CD14-positive monocyte (primary cell): ENCODE results near the gene CAVIN4. TPM values are rescaled to one million over a fixed set of nuclear protein-coding genes. Genes with fewer than 3 reads are reported as not detected.

Experiments used
- DNase-seq, 3 donors: peaks; one replicate each; pipeline ENCODE4 v3.0.0-alpha.2; 2011 to 2022
- H2AFZ ChIP-seq: 2 replicates; pipeline ENCODE4 v1.6.0; 2012; ENCODE audit warnings: mild to moderate bottlenecking, low read depth, low read length, inconsistent platforms; ENCODE audit not compliant: insufficient read depth, poor library complexity, severe bottlenecking
- H3K27ac ChIP-seq, 2 donors: 1 replicate in 1 of 2; 2 replicates in 1 of 2; pipeline ENCODE4 v1.5.1; 2012 to 2013; ENCODE audit warnings: low read length in 2 of 2, control low read depth in 1 of 2, inconsistent platforms in 1 of 2, low read depth in 1 of 2, mild to moderate bottlenecking in 1 of 2
- H3K27me3 ChIP-seq, 2 donors: one replicate each; pipeline versions ENCODE4 v1.6.0 to v1.6.1; 2011 to 2013; ENCODE audit warnings: low read length in 2 of 2; ENCODE audit not compliant: control insufficient read depth in 2 of 2, insufficient read depth in 2 of 2
- H3K36me3 ChIP-seq, 2 donors: replicated peaks in 1 of 2; 1 replicate in 1 of 2; 2 replicates in 1 of 2; pipeline versions ENCODE4 v1.5.1 to v1.6.1; 2012 to 2013; ENCODE audit warnings: low read length in 2 of 2, control low read depth in 1 of 2, inconsistent platforms in 1 of 2, mild to moderate bottlenecking in 1 of 2; ENCODE audit not compliant: insufficient read depth in 2 of 2, control insufficient read depth in 1 of 2
- H3K4me1 ChIP-seq, 2 donors: 1 replicate in 1 of 2; 2 replicates in 1 of 2; pipeline versions ENCODE4 v1.5.1 to v1.6.1; 2012 to 2013; ENCODE audit warnings: low read length in 2 of 2, control low read depth in 1 of 2, inconsistent platforms in 1 of 2, mild to moderate bottlenecking in 1 of 2, moderate library complexity in 1 of 2; ENCODE audit not compliant: insufficient read depth in 2 of 2, control insufficient read depth in 1 of 2
- H3K4me2 ChIP-seq: replicated peaks from 2 replicates; pipeline ENCODE3; 2012; ENCODE audit warnings: low read length, moderate library complexity, mild to moderate bottlenecking; ENCODE audit not compliant: poor library complexity, severe bottlenecking; ENCODE audit errors: extremely low read depth
- H3K4me3 ChIP-seq, 3 experiments: fragments of 200-600 bp in 1 of 3; sonication (generic) in 1 of 3; replicated peaks in 1 of 3; 1 replicate in 2 of 3; 2 replicates in 1 of 3; pipeline ENCODE4 v1.5.1; 2011 to 2013; ENCODE audit warnings: low read length in 3 of 3, mild to moderate bottlenecking in 3 of 3, control low read depth in 2 of 3, low read depth in 2 of 3, inconsistent platforms in 1 of 3, moderate library complexity in 1 of 3
- H3K79me2 ChIP-seq: 2 replicates; pipeline ENCODE4 v1.6.0; 2012; ENCODE audit warnings: mild to moderate bottlenecking, control low read depth, inconsistent platforms, low read length, moderate library complexity; ENCODE audit not compliant: insufficient read depth
- H3K9ac ChIP-seq: 2 replicates; pipeline ENCODE4 v1.6.0; 2017; ENCODE audit warnings: low read length, mild to moderate bottlenecking; ENCODE audit not compliant: insufficient read depth, poor library complexity, severe bottlenecking
- H3K9me3 ChIP-seq, 2 donors: replicated peaks in 1 of 2; 1 replicate in 1 of 2; 2 replicates in 1 of 2; pipeline versions ENCODE4 v1.5.1 to v1.6.1; 2012 to 2013; ENCODE audit warnings: low read length in 2 of 2, control low read depth in 1 of 2; ENCODE audit not compliant: control insufficient read depth in 1 of 2, insufficient read depth in 1 of 2
- H4K20me1 ChIP-seq: 2 replicates; pipeline ENCODE4 v1.6.0; 2012; ENCODE audit warnings: mild to moderate bottlenecking, low read length, control low read depth, moderate library complexity; ENCODE audit not compliant: insufficient read depth
- H3K27ac Mint-ChIP-seq, 7 donors: one replicate each; pipeline ENCODE4 v1.8.0; 2020; ENCODE audit warnings: mild to moderate bottlenecking in 7 of 7, mixed read lengths in 7 of 7, moderate library complexity in 6 of 7, inconsistent platforms in 2 of 7
- H3K27me3 Mint-ChIP-seq, 3 donors: one replicate each; pipeline ENCODE4 v1.8.0; 2021 to 2022; ENCODE audit warnings: low read depth in 3 of 3, mild to moderate bottlenecking in 3 of 3, mixed read lengths in 3 of 3, moderate library complexity in 3 of 3, inconsistent platforms in 1 of 3
- H3K36me3 Mint-ChIP-seq, 2 donors: one replicate each; pipeline ENCODE4 v1.8.0; 2020; ENCODE audit warnings: mixed read lengths in 2 of 2, inconsistent platforms in 1 of 2, mild to moderate bottlenecking in 1 of 2
- H3K4me1 Mint-ChIP-seq: one replicate; pipeline ENCODE4 v1.8.0; 2020; ENCODE audit warnings: mild to moderate bottlenecking, mixed read lengths
- H3K4me3 Mint-ChIP-seq, 2 donors: one replicate each; pipeline ENCODE4 v1.8.0; 2020; ENCODE audit warnings: mild to moderate bottlenecking in 2 of 2, mixed read lengths in 2 of 2, moderate library complexity in 1 of 2
- H3K9me3 Mint-ChIP-seq, 7 donors: one replicate each; pipeline ENCODE4 v1.8.0; 2020 to 2022; ENCODE audit warnings: mixed read lengths in 7 of 7, mild to moderate bottlenecking in 6 of 7, moderate library complexity in 6 of 7, inconsistent platforms in 2 of 7
- CTCF ChIP-seq: fragments of 200-600 bp; IDR thresholded peaks from one replicate; pipeline ENCODE4 v1.8.0; 2022; ENCODE audit warnings: antibody characterized with exemption, mild to moderate bottlenecking
- WGBS: methylation state at CpG from one replicate; pipeline ENCODE4 v1.1.5; 2013; ENCODE audit warnings: missing lambda C conversion rate; ENCODE audit not compliant: insufficient coverage; 5-methylcytosine and 5-hydroxymethylcytosine counted together
- intact Hi-C, 2 donors: fragments of 100-400 bp; cut with micrococcal nuclease; formaldehyde crosslinking; loops; one replicate each; pipeline versions ENCODE4 v1.15.0 to v1.15.1; 2023
- polyA plus RNA-seq, 3 donors: library from polyadenylated mRNA; depleted of rRNA in 1 of 3; unstranded in 2 of 3; stranded (reverse) in 1 of 3; fragments of 300-500 nt in 2 of 3; fragments of >200 nt in 1 of 3; fragmentation: Illumina TruSeq in 2 of 3; gene quantifications; 1 replicate in 2 of 3; 2 replicates in 1 of 3; pipeline ENCODE4 v1.2.3, GENCODE V29; 2012 to 2021

Gene CAVIN4
- polyA plus RNA-seq, 3 donors: not detected

GRCh38 chr9:100581661-100582060 is 3.8 kb downstream of the CAVIN4 start:
- TF ChIP-seq CTCF: no peak
- no peak overlapping the region for H3K9ac ChIP-seq

GRCh38 chr9:100583014-100583802 is 5.3 kb downstream of the CAVIN4 start:
- no peak overlapping the region for H3K4me3 ChIP-seq
- H2AFZ ChIP-seq: no peak overlapping the region
- no peak overlapping the region for H3K27ac Mint-ChIP-seq
- no peaks in the 10 kb centered on the region for H3K4me1 Mint-ChIP-seq
- H3K9ac ChIP-seq: no peak overlapping the region
- peaks cover 0 to 2% (median 0%) of the 10 kb centered on the region in 3 donors for H3K27me3 Mint-ChIP-seq
- H3K4me2 ChIP-seq: no peak overlapping the region
- H3K36me3 ChIP-seq: no peaks in the 10 kb centered on the region
- no peak for DNase-seq
- no peaks in the 10 kb centered on the region for H3K9me3 Mint-ChIP-seq
- no peak overlapping the region for H3K27ac ChIP-seq
- H3K4me1 ChIP-seq: no peaks in the 10 kb centered on the region
- 96% methylated on average over 4 of the region's 5 CpGs for WGBS
- H3K27me3 ChIP-seq: no peaks in the 10 kb centered on the region
- H3K79me2 ChIP-seq: no peaks in the 10 kb centered on the region
- no peaks in the 10 kb centered on the region for H3K9me3 ChIP-seq
- no peak for TF ChIP-seq CTCF
- H3K36me3 Mint-ChIP-seq: no peaks in the 10 kb centered on the region
- intact Hi-C loops: no loop called here
- H4K20me1 ChIP-seq: no peaks in the 10 kb centered on the region
- H3K4me3 Mint-ChIP-seq: no peak overlapping the region

More at GRCh38 chr9:100581661-100582060, 3.8 kb downstream of the CAVIN4 start:
- Histone ChIP-seq H3K4me3 (no peak overlapping the region), H3K79me2 (no peaks in the 10 kb centered on the region), H3K27ac (no peak overlapping the region), H3K9me3 (no peaks in the 10 kb centered on the region), H2AFZ (no peak overlapping the region), H3K4me1 (no peaks in the 10 kb centered on the region), H3K27me3 (no peaks in the 10 kb centered on the region), H3K4me2 (no peak overlapping the region), H3K36me3 (no peaks in the 10 kb centered on the region), H4K20me1 (no peaks in the 10 kb centered on the region)
- intact Hi-C loops: no loop called here
- H3K27ac Mint-ChIP-seq: no peak overlapping the region
- no peaks in the 10 kb centered on the region for H3K36me3 Mint-ChIP-seq
- no CpG with 5 or more reads among the region's 4 CpGs for WGBS
- no peaks in the 10 kb centered on the region for H3K9me3 Mint-ChIP-seq
- no peaks in the 10 kb centered on the region for H3K4me1 Mint-ChIP-seq
- H3K27me3 Mint-ChIP-seq: peaks cover 0 to 2% (median 0%) of the 10 kb centered on the region in 3 donors
- H3K4me3 Mint-ChIP-seq: no peak overlapping the region
- no peak for DNase-seq
